Mucosa of descending colon (tissue), 3 donors: Measurements from ENCODE around the gene PLA2G1B. TPM values are rescaled to one million over a fixed set of nuclear protein-coding genes. Genes with fewer than 3 reads are reported as not detected.
A peak's percentile ranks its signal among the peaks of the same experiment; 100 is the strongest.

Source experiments
- ATAC-seq: fragments of 200-7000 bp; cut with Tn5 transposase; one replicate; pipeline ENCODE4 v1.9.1; 2020; ENCODE audit warnings: mild to moderate bottlenecking, moderate library complexity
- DNase-seq, 3 donors: peaks; one replicate each; pipeline ENCODE4 v3.0.0-alpha.2; 2020
- H3K36me3 ChIP-seq: fragments of 200-600 bp; one replicate; pipeline ENCODE4 v1.8.0; 2021; ENCODE audit warnings: low read depth, mild to moderate bottlenecking
- H3K4me1 ChIP-seq: fragments of 200-600 bp; one replicate; pipeline ENCODE4 v1.8.0; 2021; ENCODE audit warnings: low read depth, mild to moderate bottlenecking
- H3K4me3 ChIP-seq: fragments of 200-600 bp; one replicate; pipeline ENCODE4 v1.8.0; 2021; ENCODE audit warnings: mild to moderate bottlenecking
- H3K9me3 ChIP-seq: fragments of 200-600 bp; one replicate; pipeline ENCODE4 v1.8.0; 2021; ENCODE audit warnings: mild to moderate bottlenecking
- CTCF ChIP-seq: fragments of 200-600 bp; IDR thresholded peaks from one replicate; pipeline ENCODE4 v1.8.0; 2022; ENCODE audit warnings: antibody characterized with exemption, mild to moderate bottlenecking
- intact Hi-C, 2 donors: fragments of 100-400 bp; cut with DNase I in 1 of 2; cut with micrococcal nuclease in 1 of 2; formaldehyde crosslinking; loops; one replicate each; pipeline versions ENCODE4 v1.11.0 to v1.11.1; 2022; cut with DNase I, micrococcal nuclease
- total RNA-seq, 3 donors: library from RNA; stranded (reverse); fragmentation: NEBNext Ultra II Directional in 2 of 3; extraction: Animal tissue kit (Norgen Biotek cat#: 25700) in 2 of 3; gene quantifications; one replicate each; pipeline versions ENCODE4 v1.2.1 to v1.2.4, GENCODE V29; 2021 to 2023
- donor health status: DM: no; HTN: no; CAD: no; lungs with moderate emphysema.
- donor health status: DM: no; HTN: no; CAD: no.
- donor health status: DM: no; HTN: yes; CAD: no.

Gene PLA2G1B
- total RNA-seq, 3 donors from 2014 or later, result not detected

- DNase-seq, result peak in 2 of 3 donors; percentile 54 to 79
- H3K9me3 ChIP-seq, result no peaks in the 10 kb centered on the region
- H3K4me3 ChIP-seq, result peak within 1 kb of the TSS; percentile 42
- H3K4me1 ChIP-seq, result peaks cover 2% of the 10 kb centered on the region
- peak; percentile 63 for ATAC-seq
- TF ChIP-seq CTCF, result no peak
- intact Hi-C loops, result no loop called here
- H3K36me3 ChIP-seq, result no peaks in the 10 kb centered on the region
Measured at GRCh38 chr12:120292661-120293531, 34.7 kb downstream of the PLA2G1B start, which contains the start of gene RNU4-1. Gene RNU4-1, minus strand, starts transcription at chr12:120293237.

- DNase-seq (no peak), ATAC-seq (peak; percentile 4)
- TF ChIP-seq CTCF, result no peak
- no peaks in the 10 kb centered on the region for H3K9me3 ChIP-seq
- intact Hi-C loops, result no loop called here
- H3K4me3 ChIP-seq, result peak overlapping the region; percentile 42
- peaks cover 2% of the 10 kb centered on the region for H3K4me1 ChIP-seq
- H3K36me3 ChIP-seq, result no peaks in the 10 kb centered on the region
Measured at GRCh38 chr12:120292411-120292660, 35.2 kb downstream of the PLA2G1B start.

- H3K9me3 ChIP-seq, result no peaks in the 10 kb centered on the region
- no peak overlapping the region for H3K4me3 ChIP-seq
- DNase-seq, result peak in 2 of 3 donors; percentile 49 to 55
- ATAC-seq, result peak; percentile 29
- H3K4me1 ChIP-seq, result peaks cover 2% of the 10 kb centered on the region
- intact Hi-C loops, result no loop called here
- H3K36me3 ChIP-seq, result no peaks in the 10 kb centered on the region
- TF ChIP-seq CTCF, result no peak
Measured at GRCh38 chr12:120290609-120291305, 36.8 kb downstream of the PLA2G1B start.

GRCh38 chr12:120287491-120287890, 40.1 kb downstream of the PLA2G1B start:
- Histone ChIP-seq H3K36me3 (no peaks in the 10 kb centered on the region), H3K4me3 (no peak overlapping the region), H3K4me1 (no peaks in the 10 kb centered on the region), H3K9me3 (no peaks in the 10 kb centered on the region)
- ATAC-seq (no peak), DNase-seq (no peak)
- no peak for TF ChIP-seq CTCF
- intact Hi-C loops, result no loop called here

GRCh38 chr12:120286768-120287490, 40.6 kb downstream of the PLA2G1B start:
- H3K4me1 ChIP-seq, result no peaks in the 10 kb centered on the region
- no peaks in the 10 kb centered on the region for H3K9me3 ChIP-seq
- intact Hi-C loops, result no loop called here
- no peak for TF ChIP-seq CTCF
- ATAC-seq (no peak), DNase-seq (no peak)
- H3K4me3 ChIP-seq, result no peak overlapping the region
- H3K36me3 ChIP-seq, result no peaks in the 10 kb centered on the region
